Type B pancreatic cell (in vitro differentiated cells): ENCODE results near the gene ZBTB20. TPM values are rescaled to one million over a fixed set of nuclear protein-coding genes. Genes with fewer than 3 reads are reported as not detected.
A peak's percentile ranks its signal among the peaks of the same experiment; 100 is the strongest.

Source experiments
- DNase-seq: peaks from one replicate; pipeline ENCODE4 v3.0.0; 2021; ENCODE audit warnings: mixed read lengths; ENCODE audit not compliant: unreplicated experiment; ENCODE audit errors: extremely low spot score
- H3K27ac Mint-ChIP-seq: 2 replicates; pipeline ENCODE4 v1.8.0; 2021; ENCODE audit warnings: mild to moderate bottlenecking, mixed read lengths
- H3K27me3 Mint-ChIP-seq: 2 replicates; pipeline ENCODE4 v1.8.0; 2021; ENCODE audit warnings: mixed read lengths
- H3K36me3 Mint-ChIP-seq: 2 replicates; pipeline ENCODE4 v1.8.0; 2021; ENCODE audit warnings: mixed read lengths
- H3K4me1 Mint-ChIP-seq: one replicate; pipeline ENCODE4 v1.8.0; 2021; ENCODE audit warnings: mixed read lengths; ENCODE audit not compliant: unreplicated experiment
- H3K4me3 Mint-ChIP-seq: 2 replicates; pipeline ENCODE4 v1.8.0; 2021; ENCODE audit warnings: mild to moderate bottlenecking, mixed read lengths
- H3K9me3 Mint-ChIP-seq: 2 replicates; pipeline ENCODE4 v1.8.0; 2021; ENCODE audit warnings: mixed read lengths
- CTCF ChIP-seq: fragments of 200-600 bp; sonication (generic); conservative IDR thresholded peaks from 2 replicates; pipeline ENCODE4 v1.5.0; 2021; ENCODE audit warnings: antibody characterized with exemption, mild to moderate bottlenecking
- total RNA-seq: library from RNA; stranded (reverse); gene quantifications from 2 replicates; pipeline ENCODE4 v1.2.1, GENCODE V29; 2021; ENCODE audit warnings: low replicate concordance

ZBTB20 gene
- total RNA-seq, 1 donor from 2014 or later: 14.4 TPM

- no peak for TF ChIP-seq CTCF
- Mint-ChIP-seq H3K4me3 (no peak overlapping the region), H3K27me3 (no peaks in the 10 kb centered on the region), H3K9me3 (no peaks in the 10 kb centered on the region), H3K27ac (no peak overlapping the region), H3K4me1 (peaks cover 25% of the 10 kb centered on the region), H3K36me3 (no peaks in the 10 kb centered on the region)
- no peak for DNase-seq
Observed at GRCh38 chr3:114622001-114622400, 525.1 kb downstream of the ZBTB20 start.

GRCh38 chr3:114619771-114620170 is 527.3 kb downstream of the ZBTB20 start:
- Mint-ChIP-seq H3K4me1 (peaks cover 8% of the 10 kb centered on the region), H3K4me3 (no peak overlapping the region), H3K9me3 (no peaks in the 10 kb centered on the region), H3K27ac (no peak overlapping the region), H3K27me3 (no peaks in the 10 kb centered on the region), H3K36me3 (no peaks in the 10 kb centered on the region)
- DNase-seq: no peak
- no peak for TF ChIP-seq CTCF

GRCh38 chr3:114615523-114616085 is 531.5 kb downstream of the ZBTB20 start:
- no peaks in the 10 kb centered on the region for H3K36me3 Mint-ChIP-seq
- no peak for DNase-seq
- no peak for TF ChIP-seq CTCF
- no peaks in the 10 kb centered on the region for H3K27me3 Mint-ChIP-seq
- no peaks in the 10 kb centered on the region for H3K9me3 Mint-ChIP-seq
- H3K4me3 Mint-ChIP-seq: no peak overlapping the region
- no peak overlapping the region for H3K27ac Mint-ChIP-seq
- no peaks in the 10 kb centered on the region for H3K4me1 Mint-ChIP-seq

GRCh38 chr3:114609973-114610630 is 537.0 kb downstream of the ZBTB20 start:
- no peaks in the 10 kb centered on the region for H3K27me3 Mint-ChIP-seq
- H3K4me1 Mint-ChIP-seq: peaks cover 10% of the 10 kb centered on the region
- H3K36me3 Mint-ChIP-seq: no peaks in the 10 kb centered on the region
- TF ChIP-seq CTCF: no peak
- H3K9me3 Mint-ChIP-seq: peaks cover 5% of the 10 kb centered on the region
- no peak for DNase-seq
- H3K4me3 Mint-ChIP-seq: no peak overlapping the region
- H3K27ac Mint-ChIP-seq: peak overlapping the region; percentile 11

- H3K27me3 Mint-ChIP-seq: no peaks in the 10 kb centered on the region
- DNase-seq: no peak
- no peak overlapping the region for H3K4me3 Mint-ChIP-seq
- peaks cover 5% of the 10 kb centered on the region for H3K9me3 Mint-ChIP-seq
- peaks cover 10% of the 10 kb centered on the region for H3K4me1 Mint-ChIP-seq
- no peak overlapping the region for H3K27ac Mint-ChIP-seq
- no peak for TF ChIP-seq CTCF
- no peaks in the 10 kb centered on the region for H3K36me3 Mint-ChIP-seq
Observed at GRCh38 chr3:114608293-114608692, 538.8 kb downstream of the ZBTB20 start.
